HepG2 (cell line): Measurements from ENCODE around the gene ZFPM1. TPM values are rescaled to one million over a fixed set of nuclear protein-coding genes. Genes with fewer than 3 reads are reported as not detected.
A peak's percentile ranks its signal among the peaks of the same experiment; 100 is the strongest.

ENCODE experiments used
- ASH2L ChIP-seq: fragments of 300-600, 200-600 bp; sonication (generic); IDR thresholded peaks from 2 replicates; pipeline ENCODE4 v1.7.0; 2017; ENCODE audit warnings: low read depth, mild to moderate bottlenecking, moderate library complexity, mixed read lengths, low read length; ENCODE audit not compliant: insufficient read length
- EZH2 ChIP-seq: conservative IDR thresholded peaks from 2 replicates; pipeline ENCODE4 v1.6.1; 2012; ENCODE audit warnings: mild to moderate bottlenecking, low read depth, low read length, moderate library complexity
- IRF9 ChIP-seq: sonication (generic); formaldehyde crosslinking; IDR thresholded peaks from 2 replicates; pipeline ENCODE4 v1.8.0; 2022; ENCODE audit warnings: missing genetic modification reagents, mild to moderate bottlenecking, borderline replicate concordance
- KDM5A ChIP-seq: fragments of 200-600 bp; sonication (generic); IDR thresholded peaks from 2 replicates; pipeline ENCODE4 v1.7.0; 2018; ENCODE audit warnings: antibody characterized with exemption, mild to moderate bottlenecking, low read length, borderline replicate concordance
- MIXL1 ChIP-seq: IDR thresholded peaks from 2 replicates; pipeline ENCODE4 v1.6.1; 2016
- MLLT10 ChIP-seq: sonication (generic); formaldehyde crosslinking; IDR thresholded peaks from 2 replicates; pipeline ENCODE4 v1.4.0; 2020; ENCODE audit warnings: missing genetic modification reagents
- MTF1 ChIP-seq: sonication (generic); formaldehyde crosslinking; IDR thresholded peaks from 2 replicates; pipeline ENCODE4 v1.5.0; 2020; ENCODE audit warnings: missing genetic modification reagents
- NBN ChIP-seq: fragments of 450-650 bp; conservative IDR thresholded peaks from 2 replicates; pipeline ENCODE4 v1.6.1; 2017
- NFATC3 ChIP-seq: sonication (generic); formaldehyde crosslinking; IDR thresholded peaks from 2 replicates; pipeline ENCODE4 v1.5.1; 2020; ENCODE audit warnings: mild to moderate bottlenecking, missing genetic modification reagents
- PHF20 ChIP-seq: sonication (generic); formaldehyde crosslinking; IDR thresholded peaks from 2 replicates; pipeline ENCODE4 v1.5.0; 2020; ENCODE audit warnings: mild to moderate bottlenecking, missing genetic modification reagents
- PTBP1 ChIP-seq: fragments of 200-400 bp; formaldehyde crosslinking; IDR thresholded peaks from 2 replicates; pipeline ENCODE4 v1.6.1; 2018; ENCODE audit warnings: low read length, low read depth; ENCODE audit not compliant: poor library complexity, severe bottlenecking
- RFXAP ChIP-seq: sonication (generic); formaldehyde crosslinking; IDR thresholded peaks from 2 replicates; pipeline ENCODE4 v1.4.0; 2020; ENCODE audit warnings: missing genetic modification reagents, borderline replicate concordance
- SCMH1 ChIP-seq: sonication (generic); formaldehyde crosslinking; IDR thresholded peaks from 2 replicates; pipeline ENCODE4 v1.9.0; 2021; ENCODE audit warnings: missing genetic modification reagents, mild to moderate bottlenecking, borderline replicate concordance
- U2AF1 ChIP-seq: fragments of 200-400 bp; formaldehyde crosslinking; optimal IDR thresholded peaks from 2 replicates; pipeline ENCODE3; 2017; ENCODE audit warnings: mild to moderate bottlenecking, low read depth, low read length
- UBTF ChIP-seq: sonication (generic); formaldehyde crosslinking; IDR thresholded peaks from 2 replicates; pipeline ENCODE4 v1.4.0; 2020; ENCODE audit warnings: mild to moderate bottlenecking, missing genetic modification reagents
- ZFP62 ChIP-seq: sonication (generic); formaldehyde crosslinking; IDR thresholded peaks from 2 replicates; pipeline ENCODE4 v1.4.0; 2020; ENCODE audit warnings: missing genetic modification reagents
- ZFP90 ChIP-seq: sonication (generic); formaldehyde crosslinking; IDR thresholded peaks from 2 replicates; pipeline ENCODE4 v1.8.0; 2022; ENCODE audit warnings: missing genetic modification reagents, mild to moderate bottlenecking, inconsistent platforms, borderline replicate concordance
- ZKSCAN8 ChIP-seq: IDR thresholded peaks from 2 replicates; pipeline ENCODE4 v1.6.1; 2016; ENCODE audit warnings: borderline replicate concordance, missing genetic modification reagents, missing compliant biosample characterization
- ZNF10 ChIP-seq: sonication (generic); formaldehyde crosslinking; IDR thresholded peaks from 2 replicates; pipeline ENCODE4 v1.4.0; 2020; ENCODE audit warnings: mild to moderate bottlenecking, low read depth, missing genetic modification reagents, borderline replicate concordance
- ZNF362 ChIP-seq: sonication (generic); formaldehyde crosslinking; IDR thresholded peaks from 2 replicates; pipeline ENCODE4 v1.4.0; 2020; ENCODE audit warnings: missing genetic modification reagents, mild to moderate bottlenecking, borderline replicate concordance
- ZNF800 ChIP-seq: sonication (generic); formaldehyde crosslinking; IDR thresholded peaks from 2 replicates; pipeline ENCODE4 v1.4.0; 2020; ENCODE audit warnings: missing genetic modification reagents
- polyA plus RNA-seq, 8 experiments: library from polyadenylated mRNA; depleted of rRNA in 3 of 8; stranded (reverse) in 7 of 8; unstranded in 1 of 8; fragments of >200 nt; fragmentation: Illumina TruSeq in 4 of 8; extraction: Trizol in 4 of 8; gene quantifications; 2 replicates each; pipeline versions ENCODE4 v1.2.1 to v1.2.3, GENCODE V29; 2011 to 2016; ENCODE audit warnings: low read depth in 4 of 8, missing spikeins in 1 of 8, mixed read lengths in 1 of 8; ENCODE audit not compliant: insufficient read depth in 1 of 8
- total RNA-seq, 5 experiments: library from RNA; depleted of rRNA; stranded (reverse); fragments of >200 nt; fragmentation: Illumina TruSeq; extraction: Trizol; gene quantifications; 2 replicates each; pipeline ENCODE4 v1.2.3, GENCODE V29; 2016; ENCODE audit warnings: low read depth in 1 of 5

The ZFPM1 gene
- total and polyA plus RNA-seq, 2 of the 13 experiments (the other 11 are each of a cell fraction or from before 2014, with no cell fraction given) = 1.3 to 3.8 TPM

- TF ChIP-seq ASH2L = no peak
- peak; percentile 34 for TF ChIP-seq U2AF1
- no peak for TF ChIP-seq PHF20 (CRISPR knock-in tag)
- peak; percentile 86; the same call in 1 of the 2 replicates for TF ChIP-seq RFXAP (CRISPR knock-in tag)
- TF ChIP-seq UBTF (CRISPR knock-in tag) = peak; percentile 67
- peak; percentile 69; the same call in 1 of the 2 replicates for TF ChIP-seq ZNF800 (CRISPR knock-in tag)
- TF ChIP-seq IRF9 (CRISPR knock-in tag) = peak; percentile 96
- TF ChIP-seq EZH2 = no peak
- TF ChIP-seq SCMH1 = no peak
- TF ChIP-seq NFATC3 (CRISPR knock-in tag) = peak; percentile 98
- TF ChIP-seq ZNF10 = no peak
- TF ChIP-seq PTBP1 = no peak
- no peak for TF ChIP-seq ZFP62
- peak; percentile 96 for TF ChIP-seq ZFP90 (CRISPR knock-in tag)
- no peak for TF ChIP-seq NBN
- no peak for TF ChIP-seq KDM5A
- no peak for TF ChIP-seq MLLT10 (CRISPR knock-in tag)
- TF ChIP-seq ZNF362 = 0 out of 2 replicates have a peak, but pooled peaks have one; percentile 26
- TF ChIP-seq MIXL1 (CRISPR knock-in tag) = peak; percentile 63; the same call in 1 of the 2 replicates
- no peak for TF ChIP-seq MTF1 (CRISPR knock-in tag)
- no peak for TF ChIP-seq ZKSCAN8 (CRISPR knock-in tag)
These were observed 431 bp upstream of the ZFPM1 start (continued) for GRCh38 chr16:88452482-88453216.
